IMR-90 (cell line): ENCODE results near the gene PARD3. TPM values are rescaled to one million over a fixed set of nuclear protein-coding genes. Genes with fewer than 3 reads are reported as not detected.

ENCODE experiments used
- ATAC-seq: fragments of 200-7000 bp; cut with Tn5 transposase; 2 replicates; pipeline ENCODE4 v1.9.1; 2020; ENCODE audit warnings: low read depth, mild to moderate bottlenecking, moderate library complexity
- BruUV-seq: library from RNA; stranded (reverse); fragments of 400-500 nt; replicated peaks from 2 replicates; lab custom pipeline; 2021; lab: Mats Ljungman, UMichigan
- CTCF ChIA-PET: fragments of 300-600 bp; formaldehyde crosslinking; extraction: SDS; loops from one replicate; lab custom pipeline; 2021; ENCODE audit warnings: antibody characterized with exemption; lab: Yijun Ruan, JAX
- POLR2A ChIA-PET: fragments of 300-600 bp; sonication (Branson Sonifier 250); formaldehyde crosslinking; loops from one replicate; lab custom pipeline; 2022; ENCODE audit warnings: antibody characterized with exemption; ENCODE audit not compliant: unreplicated experiment; lab: Charles Lee
- DNase-seq: peaks from one replicate; pipeline ENCODE4 v3.0.0; 2013
- H2AFZ ChIP-seq: replicated peaks from 2 replicates; pipeline ENCODE3; 2013; ENCODE audit warnings: low read length, mild to moderate bottlenecking; ENCODE audit not compliant: poor library complexity
- H2AK5ac ChIP-seq: 2 replicates; pipeline ENCODE4 v1.6.1; 2013; ENCODE audit warnings: low read depth, low read length, inconsistent platforms
- H2AK9ac ChIP-seq: replicated peaks from 2 replicates; pipeline ENCODE3; 2013; ENCODE audit warnings: mild to moderate bottlenecking, low read depth, low read length, moderate library complexity; ENCODE audit not compliant: poor library complexity
- H2BK120ac ChIP-seq: 2 replicates; pipeline ENCODE4 v1.6.1; 2013; ENCODE audit warnings: low read depth, low read length, inconsistent platforms
- H2BK15ac ChIP-seq: 3 replicates; pipeline ENCODE4 v1.6.1; 2013; ENCODE audit warnings: low read depth, low read length, inconsistent platforms
- H2BK20ac ChIP-seq: 2 replicates; pipeline ENCODE4 v1.6.1; 2013; ENCODE audit warnings: low read depth, mild to moderate bottlenecking, inconsistent platforms, low read length, moderate library complexity
- H2BK5ac ChIP-seq: 2 replicates; pipeline ENCODE4 v1.6.1; 2013; ENCODE audit warnings: mild to moderate bottlenecking, low read depth, low read length, inconsistent platforms; ENCODE audit not compliant: poor library complexity, severe bottlenecking
- H3K14ac ChIP-seq: replicated peaks from 2 replicates; pipeline ENCODE4 v1.6.1; 2013; ENCODE audit warnings: low read depth, low read length, inconsistent platforms
- H3K18ac ChIP-seq: 2 replicates; pipeline ENCODE4 v1.6.1; 2013; ENCODE audit warnings: low read depth, low read length, control low read depth
- H3K23ac ChIP-seq: 2 replicates; pipeline ENCODE4 v1.6.1; 2013; ENCODE audit warnings: low read depth, low read length, inconsistent platforms
- H3K27ac ChIP-seq: 2 replicates; pipeline ENCODE4 v1.5.1; 2013; ENCODE audit warnings: mild to moderate bottlenecking, control low read depth, low read length; ENCODE audit not compliant: insufficient read depth
- H3K27me3 ChIP-seq: 2 replicates; pipeline ENCODE4 v1.6.1; 2013; ENCODE audit warnings: low read length; ENCODE audit not compliant: control insufficient read depth, insufficient read depth
- H3K36me3 ChIP-seq: 2 replicates; pipeline ENCODE4 v1.6.1; 2013; ENCODE audit warnings: low read length, mixed read lengths; ENCODE audit not compliant: control insufficient read depth, insufficient read depth
- H3K4ac ChIP-seq: 2 replicates; pipeline ENCODE4 v1.6.1; 2013; ENCODE audit warnings: low read depth, low read length, inconsistent platforms
- H3K4me1 ChIP-seq: 2 replicates; pipeline ENCODE4 v1.6.1; 2013; ENCODE audit warnings: low read length, mixed read lengths; ENCODE audit not compliant: control insufficient read depth, insufficient read depth
- H3K4me2 ChIP-seq: 2 replicates; pipeline ENCODE4 v1.6.1; 2013; ENCODE audit warnings: low read depth, mild to moderate bottlenecking, control low read depth, low read length, moderate library complexity
- H3K4me3 ChIP-seq: 2 replicates; pipeline ENCODE4 v1.5.1; 2013; ENCODE audit warnings: low read depth, mild to moderate bottlenecking, control low read depth, low read length, moderate library complexity; ENCODE audit not compliant: insufficient read depth
- H3K56ac ChIP-seq: 2 replicates; pipeline ENCODE4 v1.6.1; 2013; ENCODE audit warnings: low read length, inconsistent platforms; ENCODE audit not compliant: insufficient read depth; ENCODE audit errors: extremely low read depth
- H3K79me1 ChIP-seq, 2 experiments: 2 replicates each; pipeline ENCODE4 v1.6.1; 2013; ENCODE audit warnings: low read length in 2 of 2, inconsistent platforms in 1 of 2, low read depth in 1 of 2
- H3K9ac ChIP-seq: 2 replicates; pipeline ENCODE4 v1.6.1; 2013; ENCODE audit warnings: low read depth, low read length, control low read depth
- H3K9me1 ChIP-seq: 2 replicates; pipeline ENCODE4 v1.6.1; 2013; ENCODE audit warnings: low read length, inconsistent platforms; ENCODE audit not compliant: insufficient read depth
- H3K9me3 ChIP-seq: 2 replicates; pipeline ENCODE4 v1.6.1; 2013; ENCODE audit warnings: low read length; ENCODE audit not compliant: control insufficient read depth, insufficient read depth
- H4K20me1 ChIP-seq: 2 replicates; pipeline ENCODE4 v1.6.1; 2013; ENCODE audit warnings: low read length, inconsistent platforms; ENCODE audit not compliant: insufficient read depth
- H4K5ac ChIP-seq: 2 replicates; pipeline ENCODE4 v1.6.1; 2013; ENCODE audit warnings: mild to moderate bottlenecking, low read depth, low read length, control low read depth
- H4K8ac ChIP-seq, 2 experiments: 2 replicates each; pipeline ENCODE4 v1.6.1; 2013; ENCODE audit warnings: low read depth in 2 of 2, low read length in 2 of 2, control low read depth in 1 of 2, inconsistent platforms in 1 of 2
- H4K91ac ChIP-seq: 2 replicates; pipeline ENCODE4 v1.6.1; 2013; ENCODE audit warnings: low read depth, low read length, inconsistent platforms; ENCODE audit not compliant: insufficient read depth
- SMC3 ChIP-seq: fragments of 150-350 bp; IDR thresholded peaks from 2 replicates; pipeline ENCODE4 v1.6.1; 2016; ENCODE audit warnings: low read depth, mild to moderate bottlenecking, antibody characterized with exemption, low read length, moderate library complexity
- WGBS, 2 experiments: methylation state at CpG; one replicate each; pipeline versions ENCODE4 v1.1.5 to v1.1.7; 2013; ENCODE audit warnings: missing lambda C conversion rate in 2 of 2; ENCODE audit not compliant: insufficient read length in 1 of 2; ENCODE audit errors: extremely low coverage in 2 of 2; 5-methylcytosine and 5-hydroxymethylcytosine counted together
- dilution Hi-C: fragments of 300-500 bp; cut with HindIII; formaldehyde crosslinking; loops from one replicate; pipeline ENCODE4 v1.14.3; 2018; ENCODE audit warnings: low sequenced_read_pairs; ENCODE audit not compliant: unreplicated experiment
- in situ Hi-C: fragments of 300-500 bp; cut with MboI; formaldehyde crosslinking; loops from 3 replicates; pipeline ENCODE4 v1.14.3; 2019; ENCODE audit warnings: low sequenced_read_pairs, inconsistent platforms, mixed read lengths
- intact Hi-C: fragments of 100-400 bp; cut with micrococcal nuclease; formaldehyde crosslinking; loops from 2 replicates; pipeline ENCODE4 v1.10.0; 2022
- polyA plus RNA-seq, 3 experiments: library from polyadenylated mRNA; depleted of rRNA; stranded (reverse); fragments of >200 nt; gene quantifications; 2 replicates each; pipeline ENCODE4 v1.2.3, GENCODE V29; 2012; ENCODE audit warnings: low replicate concordance in 1 of 3
- total RNA-seq: library from RNA; depleted of rRNA; stranded (reverse); fragments of >200 nt; gene quantifications from 2 replicates; pipeline ENCODE4 v1.2.3, GENCODE V29; 2012
- TF ChIP-seq, protein P1 (sequence below): conservative IDR thresholded peaks from 2 replicates; pipeline ENCODE4 v1.5.1; 2012; ENCODE audit warnings: mild to moderate bottlenecking, low read depth, low read length, improper control_type of control experiment

The PARD3 gene
- total and polyA plus RNA-seq, 2 of the 4 experiments (the other 2 are of a cell fraction): 14.6 to 37.5 TPM

GRCh38 chr10:34811126-34811967 is 3.7 kb downstream of the PARD3 start:
- dilution Hi-C loops: no loop called here
- H3K9ac ChIP-seq: no peak overlapping the region
- peak overlapping the region; percentile 64 for H2AFZ ChIP-seq
- DNase-seq: no peak
- H3K18ac ChIP-seq: no peak overlapping the region
- H3K56ac ChIP-seq: no peak overlapping the region
- in situ Hi-C loops: no loop called here
- WGBS, 2 experiments: 67% methylated on average over 2 of the region's 17 CpGs; no CpG with 5 or more reads in 1 of the 2 experiments
- no peak for ATAC-seq
- no peak overlapping the region for H3K27ac ChIP-seq
- H2BK120ac ChIP-seq: no peak overlapping the region
- peaks cover 55 to 74% of the 10 kb centered on the region in 2 experiments for H3K79me1 ChIP-seq
- H3K4me2 ChIP-seq: no peak overlapping the region; the same call in 1 of the 2 replicates
- no peaks in the 10 kb centered on the region for H3K9me3 ChIP-seq
- CTCF ChIA-PET: no interaction called here
- H4K8ac ChIP-seq: no peak overlapping the region
- peaks cover 13% of the 10 kb centered on the region for H3K9me1 ChIP-seq
- no TSS peak for BruUV-seq
- POLR2A ChIA-PET: no interaction called here
- peaks cover 60% of the 10 kb centered on the region for H4K20me1 ChIP-seq
- no peak overlapping the region for H4K91ac ChIP-seq
- H3K4me3 ChIP-seq: no peak overlapping the region
- peaks cover 12% of the 10 kb centered on the region for H3K4me1 ChIP-seq
- no peak overlapping the region for H2BK5ac ChIP-seq
- no peak overlapping the region for H3K14ac ChIP-seq
- no peak overlapping the region for H2BK15ac ChIP-seq
- no peak overlapping the region for H3K4ac ChIP-seq
- no peak overlapping the region for H4K5ac ChIP-seq
- no peak overlapping the region for H2BK20ac ChIP-seq
- H3K23ac ChIP-seq: 0 out of 2 replicates have a peak overlapping the region, but pooled peaks have one; percentile 60
- no peaks in the 10 kb centered on the region for H3K27me3 ChIP-seq
- no peaks in the 10 kb centered on the region for H3K36me3 ChIP-seq
- TF ChIP-seq SMC3: no peak
- TF ChIP-seq, protein P1, sequence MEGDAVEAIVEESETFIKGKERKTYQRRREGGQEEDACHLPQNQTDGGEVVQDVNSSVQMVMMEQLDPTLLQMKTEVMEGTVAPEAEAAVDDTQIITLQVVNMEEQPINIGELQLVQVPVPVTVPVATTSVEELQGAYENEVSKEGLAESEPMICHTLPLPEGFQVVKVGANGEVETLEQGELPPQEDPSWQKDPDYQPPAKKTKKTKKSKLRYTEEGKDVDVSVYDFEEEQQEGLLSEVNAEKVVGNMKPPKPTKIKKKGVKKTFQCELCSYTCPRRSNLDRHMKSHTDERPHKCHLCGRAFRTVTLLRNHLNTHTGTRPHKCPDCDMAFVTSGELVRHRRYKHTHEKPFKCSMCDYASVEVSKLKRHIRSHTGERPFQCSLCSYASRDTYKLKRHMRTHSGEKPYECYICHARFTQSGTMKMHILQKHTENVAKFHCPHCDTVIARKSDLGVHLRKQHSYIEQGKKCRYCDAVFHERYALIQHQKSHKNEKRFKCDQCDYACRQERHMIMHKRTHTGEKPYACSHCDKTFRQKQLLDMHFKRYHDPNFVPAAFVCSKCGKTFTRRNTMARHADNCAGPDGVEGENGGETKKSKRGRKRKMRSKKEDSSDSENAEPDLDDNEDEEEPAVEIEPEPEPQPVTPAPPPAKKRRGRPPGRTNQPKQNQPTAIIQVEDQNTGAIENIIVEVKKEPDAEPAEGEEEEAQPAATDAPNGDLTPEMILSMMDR: no peak
- peak overlapping the region; percentile 43; the same call in 1 of the 2 replicates for H2AK5ac ChIP-seq
- intact Hi-C loops: loop anchor here (5.0 to 10.0 kb wide), 2 partner anchors 89 to 213 kb away; no protein-coding TSS in a partner anchor
- no peak overlapping the region for H2AK9ac ChIP-seq
